Vagina (tissue), 2 donors: ENCODE results near the gene TRIM66.

Experiments used
- CTCF ChIP-seq, 3 experiments: fragments of 450-650 bp in 2 of 3; fragments of 200-600 bp in 1 of 3; sonication (generic) in 1 of 3; IDR thresholded peaks; one replicate each; pipeline ENCODE4 v1.5.1; 2017 to 2019; ENCODE audit warnings: antibody characterized with exemption in 3 of 3, mild to moderate bottlenecking in 2 of 3, moderate library complexity in 2 of 3
- POLR2A ChIP-seq, 2 donors: fragments of 450-650 bp; IDR thresholded peaks; one replicate each; pipeline ENCODE4 v1.6.1; 2017; ENCODE audit warnings: antibody characterized with exemption in 2 of 2, mild to moderate bottlenecking in 2 of 2, moderate library complexity in 2 of 2
- POLR2AphosphoS5 ChIP-seq, 2 donors: sonication (generic); formaldehyde crosslinking; IDR thresholded peaks; one replicate each; pipeline ENCODE4 v1.9.0; 2017; ENCODE audit warnings: antibody characterized with exemption in 2 of 2, mild to moderate bottlenecking in 2 of 2, low read depth in 1 of 2; ENCODE audit not compliant: insufficient read depth in 1 of 2

DNA sequence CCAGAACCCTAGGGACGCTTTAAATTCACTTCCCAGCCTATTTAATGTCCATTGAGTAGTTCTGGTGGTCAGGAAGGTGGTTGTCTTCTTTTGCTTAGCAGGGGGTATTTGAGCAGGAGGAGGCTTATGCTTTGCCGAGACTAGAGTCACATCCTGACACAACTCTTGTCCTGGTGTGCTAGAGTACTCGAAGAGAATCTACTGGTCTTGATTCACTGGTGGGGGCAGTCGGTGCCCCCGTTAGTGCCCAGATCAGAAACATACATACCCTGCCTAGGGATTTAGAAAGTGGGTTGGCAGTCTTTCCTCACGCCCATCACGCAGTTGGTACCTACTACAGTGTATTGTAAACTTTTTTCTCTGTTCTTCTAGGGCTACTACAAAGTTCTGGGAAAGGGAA, 2.8 kb upstream of the TRIM66 start:
- TF ChIP-seq POLR2AphosphoS5 (IDR thresholded peaks at IDR 0.05; ENCODE audit: insufficient read depth in 1 of 2, low read depth in 1 of 2) (no peak), CTCF (IDR thresholded peaks at IDR 0.05) (no peak), POLR2A (IDR thresholded peaks at IDR 0.05) (no peak)
